Measurements from ENCODE around the gene KCNF1.

Gene KCNF1

DNA sequence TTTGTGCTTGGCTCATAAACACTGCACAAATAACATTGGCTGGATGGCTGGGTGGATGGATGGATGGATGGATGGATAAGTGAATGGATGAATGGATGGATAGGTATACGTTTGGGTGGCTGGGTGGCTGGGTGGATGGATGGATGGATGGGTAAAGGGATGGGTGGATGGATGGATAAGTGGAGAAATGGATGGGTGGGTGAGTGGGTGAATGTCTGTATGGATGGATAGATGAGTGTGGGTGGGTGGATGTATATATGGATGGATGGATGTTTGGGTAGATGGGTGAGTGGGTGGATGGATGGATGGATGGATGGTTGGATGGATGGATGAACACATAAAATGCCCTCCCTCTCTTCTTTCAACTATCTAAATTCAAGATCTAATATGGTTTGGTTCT is 38.1 kb downstream of the KCNF1 start:
- no peaks in the 10 kb centered on the region for H4K20me1 ChIP-seq (ENCODE audit: control insufficient read depth, insufficient read depth, low read depth, low read length)
- peaks cover 13% of the 10 kb centered on the region; the same call in 1 of the 2 replicates for H3K9me3 ChIP-seq (ENCODE audit: control insufficient read depth, insufficient read depth, low read length)
- no peak overlapping the region for H3K4me3 ChIP-seq (ENCODE audit: low read length)
- no peak for TF ChIP-seq EZH2phosphoT487 (IDR thresholded peaks at IDR 0.05; ENCODE audit: borderline replicate concordance, low read length)
- TF ChIP-seq, protein P1, sequence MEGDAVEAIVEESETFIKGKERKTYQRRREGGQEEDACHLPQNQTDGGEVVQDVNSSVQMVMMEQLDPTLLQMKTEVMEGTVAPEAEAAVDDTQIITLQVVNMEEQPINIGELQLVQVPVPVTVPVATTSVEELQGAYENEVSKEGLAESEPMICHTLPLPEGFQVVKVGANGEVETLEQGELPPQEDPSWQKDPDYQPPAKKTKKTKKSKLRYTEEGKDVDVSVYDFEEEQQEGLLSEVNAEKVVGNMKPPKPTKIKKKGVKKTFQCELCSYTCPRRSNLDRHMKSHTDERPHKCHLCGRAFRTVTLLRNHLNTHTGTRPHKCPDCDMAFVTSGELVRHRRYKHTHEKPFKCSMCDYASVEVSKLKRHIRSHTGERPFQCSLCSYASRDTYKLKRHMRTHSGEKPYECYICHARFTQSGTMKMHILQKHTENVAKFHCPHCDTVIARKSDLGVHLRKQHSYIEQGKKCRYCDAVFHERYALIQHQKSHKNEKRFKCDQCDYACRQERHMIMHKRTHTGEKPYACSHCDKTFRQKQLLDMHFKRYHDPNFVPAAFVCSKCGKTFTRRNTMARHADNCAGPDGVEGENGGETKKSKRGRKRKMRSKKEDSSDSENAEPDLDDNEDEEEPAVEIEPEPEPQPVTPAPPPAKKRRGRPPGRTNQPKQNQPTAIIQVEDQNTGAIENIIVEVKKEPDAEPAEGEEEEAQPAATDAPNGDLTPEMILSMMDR (IDR thresholded peaks at IDR 0.05; ENCODE audit: low read depth, low read length, poor library complexity, severe bottlenecking): no peak
- no peak overlapping the region for H3K4me2 ChIP-seq (ENCODE audit: low read length)
- H3K9me2 ChIP-seq (replicated peaks; ENCODE audit: control insufficient read depth, low read length): no peaks in the 10 kb centered on the region
- peaks cover 2% of the 10 kb centered on the region; the same call in 1 of the 2 replicates for H3K27me3 ChIP-seq (ENCODE audit: control insufficient read depth, low read length)
- no peaks in the 10 kb centered on the region for H3K4me1 ChIP-seq (ENCODE audit: control insufficient read depth, low read length)
- no peak overlapping the region for H3K27ac ChIP-seq (ENCODE audit: low read depth, low read length)
- H3K36me3 ChIP-seq (ENCODE audit: control insufficient read depth, low read length): no peaks in the 10 kb centered on the region
- no peaks in the 10 kb centered on the region; the same call in 1 of the 2 replicates for H3F3A ChIP-seq (ENCODE audit: control insufficient read depth, insufficient read depth)
- no peaks in the 10 kb centered on the region for H3K79me2 ChIP-seq (ENCODE audit: control insufficient read depth, low read length)

DNA sequence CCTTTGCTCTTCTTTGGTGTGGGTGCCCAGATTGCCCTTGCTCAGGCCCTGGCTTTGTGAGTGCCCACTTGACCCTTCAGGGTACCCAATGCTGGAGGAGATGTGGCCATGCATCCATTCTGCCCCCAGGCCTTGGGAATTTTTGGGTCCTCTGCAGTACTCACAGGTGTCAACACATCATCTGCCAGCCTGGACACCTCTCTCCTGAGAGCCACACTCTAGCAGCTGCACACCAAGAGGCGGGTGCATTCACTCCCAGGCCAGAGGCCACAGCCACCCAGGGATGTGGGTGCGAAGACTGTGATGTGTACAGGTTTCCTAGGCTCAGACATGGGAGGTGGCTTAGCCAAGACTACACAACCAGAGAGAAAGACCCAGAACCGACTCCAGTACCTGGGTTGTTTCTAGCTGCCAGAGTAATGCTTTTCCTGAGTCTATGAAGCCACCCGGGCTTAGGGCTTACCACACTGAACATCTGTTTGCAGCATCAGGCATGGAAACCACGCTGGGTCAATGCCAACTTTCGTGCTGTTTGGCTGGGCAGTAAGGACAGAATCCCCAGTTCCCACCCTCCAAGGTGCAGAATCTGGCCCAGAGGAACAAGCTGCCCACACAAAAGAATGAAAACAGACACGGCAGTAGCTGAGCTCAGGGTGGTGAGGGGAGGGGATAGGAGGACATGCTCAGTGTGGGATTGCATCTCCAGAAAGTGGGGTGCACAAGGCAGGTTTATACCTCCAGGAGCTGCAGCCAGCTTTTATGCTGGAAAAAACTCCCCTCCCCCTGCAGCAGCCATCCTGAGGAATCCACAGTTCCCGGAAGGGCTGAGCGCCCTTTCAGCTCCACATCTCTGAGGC is 40.1 kb downstream of the KCNF1 start:
- H3K9me3 ChIP-seq (ENCODE audit: control insufficient read depth, insufficient read depth, low read length): peaks cover 13% of the 10 kb centered on the region; the same call in 1 of the 2 replicates
- peaks cover 2% of the 10 kb centered on the region; the same call in 1 of the 2 replicates for H3K27me3 ChIP-seq (ENCODE audit: control insufficient read depth, low read length)

DNA sequence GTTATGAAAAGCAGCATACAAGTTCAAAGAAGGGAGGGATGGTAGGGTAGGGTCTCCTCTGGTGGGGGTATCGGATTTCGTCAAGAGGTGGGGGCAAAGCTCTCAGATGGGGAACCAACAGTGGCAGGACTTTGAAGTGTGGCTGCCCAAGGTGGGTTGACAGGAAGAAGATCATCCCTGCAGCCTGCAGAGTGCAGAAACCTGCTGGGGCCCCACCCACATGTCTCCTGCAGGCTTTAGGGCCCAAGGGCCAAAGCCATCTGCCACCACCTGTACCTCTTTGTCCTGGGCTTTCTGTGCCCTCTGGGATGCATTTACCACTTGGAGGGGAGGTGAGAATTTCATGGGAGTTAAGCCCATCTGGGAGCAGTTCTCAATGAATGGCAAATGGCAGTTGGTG is 42.7 kb downstream of the KCNF1 start:
- peaks cover 13% of the 10 kb centered on the region; the same call in 1 of the 2 replicates for H3K9me3 ChIP-seq (ENCODE audit: control insufficient read depth, insufficient read depth, low read length)
- no peaks in the 10 kb centered on the region for H3K9me2 ChIP-seq (replicated peaks; ENCODE audit: control insufficient read depth, low read length)
- no peaks in the 10 kb centered on the region for H3K4me1 ChIP-seq (ENCODE audit: control insufficient read depth, low read length)
- H3F3A ChIP-seq (ENCODE audit: control insufficient read depth, insufficient read depth): no peaks in the 10 kb centered on the region; the same call in 1 of the 2 replicates
- no peak overlapping the region for H3K27ac ChIP-seq (ENCODE audit: low read depth, low read length)
- no peak overlapping the region for H3K4me3 ChIP-seq (ENCODE audit: low read length)
- no peak for TF ChIP-seq EZH2phosphoT487 (IDR thresholded peaks at IDR 0.05; ENCODE audit: borderline replicate concordance, low read length)
- TF ChIP-seq, protein P1 (IDR thresholded peaks at IDR 0.05; ENCODE audit: low read depth, low read length, poor library complexity, severe bottlenecking): no peak
- no peaks in the 10 kb centered on the region for H3K27me3 ChIP-seq (ENCODE audit: control insufficient read depth, low read length)
- H3K4me2 ChIP-seq (ENCODE audit: low read length): no peak overlapping the region
- H3K79me2 ChIP-seq (ENCODE audit: control insufficient read depth, low read length): no peaks in the 10 kb centered on the region
- H3K36me3 ChIP-seq (ENCODE audit: control insufficient read depth, low read length): no peaks in the 10 kb centered on the region
- H4K20me1 ChIP-seq (ENCODE audit: control insufficient read depth, insufficient read depth, low read depth, low read length): no peaks in the 10 kb centered on the region

More for the DNA sequence above, 40.1 kb downstream of the KCNF1 start:
- no peak overlapping the region for H3K4me2 ChIP-seq (ENCODE audit: low read length)
- H3F3A ChIP-seq (ENCODE audit: control insufficient read depth, insufficient read depth): no peaks in the 10 kb centered on the region; the same call in 1 of the 2 replicates
- no peaks in the 10 kb centered on the region for H3K9me2 ChIP-seq (replicated peaks; ENCODE audit: control insufficient read depth, low read length)
- H3K27ac ChIP-seq (ENCODE audit: low read depth, low read length): no peak overlapping the region
- no peaks in the 10 kb centered on the region for H4K20me1 ChIP-seq (ENCODE audit: control insufficient read depth, insufficient read depth, low read depth, low read length)
- no peaks in the 10 kb centered on the region for H3K79me2 ChIP-seq (ENCODE audit: control insufficient read depth, low read length)
- no peak for TF ChIP-seq EZH2phosphoT487 (IDR thresholded peaks at IDR 0.05; ENCODE audit: borderline replicate concordance, low read length)
- TF ChIP-seq, protein P1 (IDR thresholded peaks at IDR 0.05; ENCODE audit: low read depth, low read length, poor library complexity, severe bottlenecking): no peak
- H3K4me1 ChIP-seq (ENCODE audit: control insufficient read depth, low read length): no peaks in the 10 kb centered on the region
- no peaks in the 10 kb centered on the region for H3K36me3 ChIP-seq (ENCODE audit: control insufficient read depth, low read length)
- H3K4me3 ChIP-seq (ENCODE audit: low read length): no peak overlapping the region
